Endometrial microvascular endothelial cells (primary cell): ENCODE data around the gene GRAMD1B. TPM values are rescaled to one million over a fixed set of nuclear protein-coding genes. Genes with fewer than 3 reads are reported as not detected.
"Not testable (repeated sequence)": the region's sequence is repeated elsewhere in the genome, so short reads cannot be mapped to it uniquely, and the experiment has no call there.

Source experiments
- in situ Hi-C: cut with HindIII; loops from 2 replicates; pipeline ENCODE4 v1.10.0; 2017; ENCODE audit warnings: low sequenced_read_pairs, low pct_unique_long_range_greater_than_20kb; ENCODE audit errors: inconsistent ontology term
- total RNA-seq: library from RNA; depleted of rRNA; stranded (reverse); fragments of >200 nt; gene quantifications from one replicate; pipeline ENCODE4 v1.2.3, GENCODE V29; 2015; ENCODE audit errors: inconsistent ontology term

The GRAMD1B gene
- total RNA-seq, 1 donor from 2014 or later, result 61.4 TPM

DNA sequence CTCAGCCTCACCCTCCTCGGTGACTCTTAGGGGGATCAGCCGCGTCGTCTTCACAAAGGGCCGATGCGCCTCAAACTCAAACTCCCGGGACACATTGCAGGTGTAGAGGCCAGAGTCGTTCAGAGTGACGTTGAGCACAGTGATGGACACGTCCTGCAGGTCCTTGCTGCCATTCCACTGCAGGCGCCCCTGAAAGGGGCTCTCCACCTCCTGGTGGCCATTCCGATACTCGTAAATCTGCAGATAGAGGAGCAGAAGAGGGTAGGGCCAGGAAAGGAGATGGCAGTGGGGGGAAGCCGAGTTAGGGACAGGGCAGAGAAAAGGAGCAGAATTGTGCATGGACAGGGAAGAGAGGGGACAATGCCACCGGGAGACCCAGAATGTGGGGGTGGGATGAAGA is 212.4 kb downstream of the GRAMD1B start:
- in situ Hi-C loops, result no loop called here

DNA sequence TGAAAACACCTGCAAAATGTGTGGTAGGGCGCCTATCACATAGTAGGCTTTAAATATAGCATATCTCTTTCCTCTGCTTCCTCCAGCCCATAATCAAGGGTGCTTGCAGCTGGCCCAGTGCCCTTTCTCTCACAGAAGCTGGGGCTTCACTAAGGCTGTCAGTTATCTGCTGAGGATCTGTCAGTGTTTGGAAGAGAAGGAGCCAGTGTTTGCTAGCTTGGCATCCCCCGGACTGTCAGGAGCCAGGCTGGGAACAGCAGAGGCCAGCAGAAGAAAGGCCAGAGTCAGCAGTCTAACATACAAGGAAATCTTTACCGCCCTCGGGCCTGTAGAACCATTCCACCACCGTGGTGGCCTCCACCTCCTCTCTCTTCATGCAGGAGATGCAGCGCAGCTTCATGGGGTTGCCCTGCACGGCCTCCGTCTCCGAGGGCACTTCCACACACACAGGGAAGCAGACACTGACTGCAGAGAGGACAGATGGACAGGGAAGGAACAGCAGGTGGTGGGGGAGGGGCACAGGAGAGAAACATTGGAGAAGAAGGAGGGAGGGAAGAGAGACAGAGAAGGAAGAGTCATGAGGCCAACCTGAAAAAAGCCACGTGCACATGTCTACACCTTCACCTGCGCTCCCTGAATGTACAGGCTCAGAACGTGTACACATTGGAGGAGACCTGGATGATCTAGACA is 215.4 kb downstream of the GRAMD1B start:
- in situ Hi-C loops, result no loop called here

GRCh38 chr11:123650901-123651300 is 220.8 kb downstream of the GRAMD1B start:
- in situ Hi-C loops, result no loop called here

- in situ Hi-C loops, result no loop called here
Observed at GRCh38 chr11:123652599-123652998, 222.5 kb downstream of the GRAMD1B start.

DNA sequence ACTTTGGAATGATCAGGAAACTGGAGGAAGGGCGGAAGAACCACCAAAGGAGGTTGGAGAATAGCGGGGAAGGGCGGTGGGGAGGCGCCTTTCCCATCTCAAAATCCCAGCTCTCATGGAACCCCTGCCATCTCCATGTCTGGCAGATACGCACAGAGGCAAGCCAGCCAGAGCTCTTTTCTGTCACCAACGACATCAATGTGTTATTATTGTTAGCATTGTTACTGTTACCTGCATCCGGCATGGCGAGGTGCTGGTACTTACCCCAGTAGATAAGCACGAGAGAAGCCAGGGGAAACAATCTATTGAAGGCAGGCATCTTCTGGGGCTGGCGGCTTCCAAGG is 223.4 kb downstream of the GRAMD1B start:
- in situ Hi-C loops, result no loop called here

DNA sequence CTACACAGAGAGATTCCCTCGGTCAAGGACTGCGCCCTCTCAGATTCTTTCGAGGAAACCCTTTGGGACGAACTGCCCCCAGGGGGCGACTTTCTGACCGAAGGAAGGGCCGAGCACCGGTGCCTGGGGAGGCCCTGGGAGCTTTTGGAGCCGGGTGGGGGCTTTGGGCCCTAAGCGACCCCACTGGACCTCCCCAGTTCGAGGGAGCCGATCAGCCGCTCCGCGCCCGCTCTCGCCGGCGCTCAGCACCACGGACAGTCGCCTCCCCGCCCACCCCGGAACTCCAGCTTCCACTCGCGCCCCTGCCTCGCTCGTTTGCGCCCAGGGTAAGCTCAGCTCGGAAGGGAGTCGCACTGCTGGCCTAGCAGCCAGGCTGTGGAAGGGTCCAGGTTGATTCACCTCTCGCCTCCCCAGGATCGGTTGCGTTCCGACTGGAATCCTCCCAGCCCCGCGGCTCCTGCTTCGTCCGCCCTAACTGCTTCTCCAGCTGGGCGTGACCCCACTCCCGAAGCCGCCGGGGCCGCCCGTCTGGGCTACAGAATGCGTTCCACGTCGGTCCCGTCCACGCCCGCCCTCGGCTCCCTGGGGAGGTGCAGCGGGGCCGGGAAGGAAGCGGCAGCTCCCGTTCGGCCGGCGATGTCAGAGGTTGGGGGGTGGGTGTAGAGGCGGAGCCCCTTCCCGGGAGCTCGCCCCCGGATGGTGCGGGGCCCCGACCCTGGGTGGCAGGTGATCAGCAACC is 223.9 kb downstream of the GRAMD1B start:
- in situ Hi-C loops, result no loop called here

DNA sequence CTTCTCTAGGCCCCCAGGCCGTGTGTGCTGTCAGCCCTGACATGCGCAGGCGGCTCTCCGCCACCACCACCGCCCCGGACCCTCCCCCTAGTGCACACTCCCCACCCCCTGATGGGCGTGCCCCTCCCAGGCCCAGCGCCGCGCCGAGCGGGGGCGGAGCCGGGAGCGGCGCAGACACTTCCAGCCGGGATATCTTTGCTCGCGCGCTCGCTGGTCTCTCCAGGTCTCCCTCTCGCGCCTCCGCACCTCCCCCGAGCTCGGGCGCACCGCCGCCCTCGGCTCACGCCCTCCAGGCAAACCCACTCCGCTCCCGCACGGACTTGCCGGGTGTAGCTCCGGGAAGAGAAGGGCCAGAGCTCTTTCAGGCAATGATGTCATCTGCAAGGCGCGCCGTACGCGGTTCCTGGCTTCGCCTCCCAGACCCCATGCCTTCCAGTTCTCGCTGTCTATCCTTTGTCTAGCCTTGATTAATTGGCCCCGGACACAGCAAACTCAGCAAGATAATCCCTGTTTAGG is 224.6 kb downstream of the GRAMD1B start, which contains the start of gene SCN3B:
TSS of gene SCN3B (minus strand) at position 59 of the 516 bp plus-strand sequence. CDS start 823 bp downstream, outside the sequence.
- in situ Hi-C loops, result no loop called here

DNA sequence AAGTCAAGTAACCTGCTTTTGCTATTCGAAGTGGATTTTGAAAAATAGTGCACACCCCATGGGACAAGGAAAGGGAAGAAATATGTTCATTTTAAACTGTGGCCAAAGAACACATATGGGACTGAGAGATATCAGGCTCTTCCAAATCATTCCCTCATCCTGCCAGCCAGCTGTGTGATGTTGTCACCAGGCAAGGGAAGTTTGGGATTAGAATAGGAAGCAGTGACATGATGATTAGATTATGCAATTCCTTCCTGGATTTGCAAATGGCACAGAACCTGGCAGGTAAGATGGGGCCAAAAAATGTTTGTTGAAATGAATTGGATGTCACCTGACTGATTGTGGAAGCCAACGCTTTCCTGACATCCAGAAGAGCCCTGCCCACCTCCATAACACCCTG is 229.2 kb downstream of the GRAMD1B start:
- in situ Hi-C loops, result no loop called here

DNA sequence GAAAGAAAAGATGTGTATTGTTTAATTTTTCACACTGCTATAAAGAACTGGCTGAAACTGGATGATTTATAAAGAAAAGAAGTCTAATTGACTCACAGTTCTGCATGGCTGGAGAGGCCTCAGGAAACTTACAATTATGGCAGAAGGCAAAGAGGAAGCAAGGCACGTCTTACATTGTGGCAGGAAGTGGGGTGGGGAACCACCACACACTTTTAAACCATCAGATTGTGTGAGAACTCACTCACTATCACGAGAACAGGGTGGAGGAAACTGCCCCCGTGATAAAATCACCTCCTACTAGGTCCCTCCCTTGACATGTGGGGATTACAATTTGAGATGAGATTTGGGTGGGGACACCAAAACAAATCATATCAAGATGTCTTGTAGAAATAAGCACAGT is 229.9 kb downstream of the GRAMD1B start:
- in situ Hi-C loops, result not testable (repeated sequence)

GRCh38 chr11:123665306-123665705 is 235.2 kb downstream of the GRAMD1B start:
- in situ Hi-C loops, result no loop called here

DNA sequence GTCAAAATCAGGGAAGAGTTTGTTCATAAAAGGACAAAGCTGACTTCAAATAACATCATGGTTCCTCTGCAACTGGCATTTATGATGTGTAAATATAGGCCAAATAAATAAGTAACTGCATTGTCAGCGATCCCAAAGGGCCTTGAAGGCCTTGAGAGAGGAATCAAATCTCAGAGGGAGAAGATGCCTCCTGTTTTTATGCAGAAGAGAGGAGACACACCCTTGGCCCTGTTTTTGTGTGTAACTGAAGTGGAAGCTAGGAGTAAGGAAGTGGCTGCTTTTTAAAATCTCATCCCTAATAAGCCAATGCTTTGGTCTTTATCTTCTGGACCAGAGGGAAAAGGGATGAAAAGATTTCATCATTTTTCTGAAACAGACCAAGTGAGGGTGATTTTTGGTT is 240.0 kb downstream of the GRAMD1B start:
- in situ Hi-C loops, result no loop called here

DNA sequence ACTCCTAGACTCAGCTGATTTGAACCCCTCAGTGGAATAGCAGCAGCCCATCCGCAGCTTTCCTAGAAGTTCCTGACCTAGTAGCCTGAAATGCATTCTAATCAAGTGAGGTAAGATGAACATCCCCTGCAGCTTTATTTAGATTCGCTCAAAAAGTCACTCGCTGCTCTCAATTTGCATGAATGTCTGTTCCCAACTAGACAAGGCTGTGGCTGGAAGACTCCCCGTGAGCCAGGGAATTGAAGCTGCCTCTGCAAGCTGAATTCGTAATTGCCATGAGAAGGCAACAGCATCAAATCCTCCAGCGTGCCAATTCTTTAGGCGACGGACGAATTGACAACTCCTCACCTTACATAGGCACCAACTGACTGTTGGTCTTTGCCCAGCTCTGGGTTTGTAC is 241.5 kb downstream of the GRAMD1B start:
- in situ Hi-C loops, result no loop called here

GRCh38 chr11:123672568-123672967 is 242.5 kb downstream of the GRAMD1B start:
- in situ Hi-C loops, result no loop called here

GRCh38 chr11:123674297-123674696 is 244.2 kb downstream of the GRAMD1B start:
- in situ Hi-C loops, result no loop called here

Other genes with a start within 250 kb of the GRAMD1B start
- 0.09 TPM for gene CLMP, start 235.0 kb upstream of the GRAMD1B start, total RNA-seq
- 0.56 TPM for gene SCN3B, start 224.4 kb downstream of the GRAMD1B start, total RNA-seq